Measurements from ENCODE around the gene TRIM42. TPM values are rescaled to one million over a fixed set of nuclear protein-coding genes. Genes with fewer than 3 reads are reported as not detected.

The TRIM42 gene
- total RNA-seq, 2 experiments from 2014 or later = not detected

DNA sequence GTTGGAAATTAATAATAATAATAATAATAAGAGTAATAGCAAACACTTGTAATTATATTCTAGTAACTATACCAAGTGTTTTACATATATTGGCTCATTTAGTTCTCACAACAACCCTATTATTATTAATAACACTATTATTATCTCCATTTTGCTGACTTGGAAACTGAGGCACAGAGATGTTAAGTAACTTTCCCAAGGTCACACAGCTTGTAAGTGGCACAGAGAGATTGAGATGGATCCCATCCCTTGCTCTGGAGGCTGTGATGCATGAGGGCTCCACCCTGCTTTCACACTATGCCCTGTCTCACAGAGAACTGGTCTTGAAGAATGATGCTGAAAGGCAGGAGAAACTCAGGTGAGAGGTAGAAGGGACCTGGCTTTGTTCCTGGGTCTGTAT is 31.9 kb downstream of the TRIM42 start:
- no peak for DNase-seq
- CTCF ChIA-PET = no interaction called here
- peaks cover 0 to 4% of the 10 kb centered on the region in 2 experiments for H3K9me3 ChIP-seq (ENCODE audit: control insufficient read depth in 1 of 2, insufficient read depth in 1 of 2, low read length in 2 of 2)
- Mint-ChIP-seq H3K36me3 (ENCODE audit: low read depth) (no peaks in the 10 kb centered on the region), H3K4me3 (no peak overlapping the region), H3K27me3 (no peaks in the 10 kb centered on the region), H3K27ac (no peak overlapping the region), H3K9me3 (no peaks in the 10 kb centered on the region), H3K4me1 (ENCODE audit: low read depth) (no peaks in the 10 kb centered on the region)
- TF ChIP-seq, protein P1, sequence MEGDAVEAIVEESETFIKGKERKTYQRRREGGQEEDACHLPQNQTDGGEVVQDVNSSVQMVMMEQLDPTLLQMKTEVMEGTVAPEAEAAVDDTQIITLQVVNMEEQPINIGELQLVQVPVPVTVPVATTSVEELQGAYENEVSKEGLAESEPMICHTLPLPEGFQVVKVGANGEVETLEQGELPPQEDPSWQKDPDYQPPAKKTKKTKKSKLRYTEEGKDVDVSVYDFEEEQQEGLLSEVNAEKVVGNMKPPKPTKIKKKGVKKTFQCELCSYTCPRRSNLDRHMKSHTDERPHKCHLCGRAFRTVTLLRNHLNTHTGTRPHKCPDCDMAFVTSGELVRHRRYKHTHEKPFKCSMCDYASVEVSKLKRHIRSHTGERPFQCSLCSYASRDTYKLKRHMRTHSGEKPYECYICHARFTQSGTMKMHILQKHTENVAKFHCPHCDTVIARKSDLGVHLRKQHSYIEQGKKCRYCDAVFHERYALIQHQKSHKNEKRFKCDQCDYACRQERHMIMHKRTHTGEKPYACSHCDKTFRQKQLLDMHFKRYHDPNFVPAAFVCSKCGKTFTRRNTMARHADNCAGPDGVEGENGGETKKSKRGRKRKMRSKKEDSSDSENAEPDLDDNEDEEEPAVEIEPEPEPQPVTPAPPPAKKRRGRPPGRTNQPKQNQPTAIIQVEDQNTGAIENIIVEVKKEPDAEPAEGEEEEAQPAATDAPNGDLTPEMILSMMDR (IDR thresholded peaks at IDR 0.05) = no peak
- no peak overlapping the region for H3K27ac ChIP-seq (ENCODE audit: low read depth in 1 of 2, low read length in 2 of 2)
- POLR2A ChIA-PET = no interaction called here
- peaks cover 0 to 2% of the 10 kb centered on the region in 2 experiments for H3K27me3 ChIP-seq (ENCODE audit: control insufficient read depth in 1 of 2, insufficient read depth in 2 of 2, low read length in 2 of 2)
- no peak overlapping the region for H3K4me3 ChIP-seq (ENCODE audit: low read length)
- ATAC-seq (ENCODE audit: poor library complexity) = no peak
- intact Hi-C loops (cut with DNase I, micrococcal nuclease) = loop anchor here in 1 of 2 experiments (10.0 kb wide), 1 partner anchor 65 kb away; no protein-coding TSS in a partner anchor
- no peaks in the 10 kb centered on the region for H3K4me1 ChIP-seq (ENCODE audit: insufficient read depth, low read length)
- H3K36me3 ChIP-seq (ENCODE audit: insufficient read depth, low read length) = no peaks in the 10 kb centered on the region

DNA sequence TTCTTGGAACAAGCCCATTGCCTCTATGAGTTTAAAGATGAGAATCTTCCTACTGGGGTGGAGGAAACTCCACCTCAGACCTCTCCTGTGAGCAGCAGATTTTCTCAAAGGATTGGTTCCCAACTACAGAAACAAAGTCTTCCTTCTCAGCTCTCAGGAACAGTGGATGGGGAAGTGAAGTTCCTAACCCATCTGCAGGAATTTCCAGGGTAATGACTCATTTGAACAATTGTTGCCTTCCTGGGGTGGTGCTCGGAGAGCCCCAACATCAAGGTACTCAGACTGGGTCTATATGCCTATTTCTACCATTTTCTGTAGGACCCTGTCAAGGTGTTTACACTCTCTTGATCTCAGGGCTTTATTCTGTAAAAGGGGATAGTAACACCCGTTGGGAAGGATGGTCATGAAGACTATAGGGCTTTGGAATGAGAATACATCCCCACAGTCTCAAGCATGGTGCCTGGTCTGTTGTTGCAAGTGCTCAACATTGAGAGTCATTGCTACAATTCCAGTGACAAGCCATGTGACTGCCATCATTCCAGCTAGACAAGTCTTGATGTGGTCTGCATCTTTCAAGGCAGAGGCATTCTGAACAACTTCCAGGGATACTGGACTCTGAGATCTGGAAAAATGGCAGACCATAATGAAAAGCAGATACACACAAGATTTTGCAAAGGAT is 33.0 kb downstream of the TRIM42 start:
- Histone ChIP-seq H3K4me1 (ENCODE audit: insufficient read depth, low read length) (no peaks in the 10 kb centered on the region), H3K36me3 (ENCODE audit: insufficient read depth, low read length) (no peaks in the 10 kb centered on the region), H3K27me3 (ENCODE audit: control insufficient read depth in 1 of 2, insufficient read depth in 2 of 2, low read length in 2 of 2) (peaks cover 0 to 2% of the 10 kb centered on the region in 2 experiments), H3K9me3 (ENCODE audit: control insufficient read depth in 1 of 2, insufficient read depth in 1 of 2, low read length in 2 of 2) (peaks cover 0 to 2% of the 10 kb centered on the region in 2 experiments), H3K27ac (ENCODE audit: low read depth in 1 of 2, low read length in 2 of 2) (no peak overlapping the region), H3K4me3 (ENCODE audit: low read length) (no peak overlapping the region)
- Mint-ChIP-seq H3K36me3 (ENCODE audit: low read depth) (no peaks in the 10 kb centered on the region), H3K27ac (no peak overlapping the region), H3K4me1 (ENCODE audit: low read depth) (no peaks in the 10 kb centered on the region), H3K4me3 (no peak overlapping the region), H3K27me3 (no peaks in the 10 kb centered on the region), H3K9me3 (no peaks in the 10 kb centered on the region)
- TF ChIP-seq, protein P1 (IDR thresholded peaks at IDR 0.05) = no peak
- ATAC-seq (ENCODE audit: poor library complexity) (no peak), DNase-seq (no peak)
- POLR2A ChIA-PET = no interaction called here
- intact Hi-C loops (cut with DNase I, micrococcal nuclease) = loop anchor here in 1 of 2 experiments (10.0 kb wide), 1 partner anchor 64 kb away; no protein-coding TSS in a partner anchor
- CTCF ChIA-PET = no interaction called here

DNA sequence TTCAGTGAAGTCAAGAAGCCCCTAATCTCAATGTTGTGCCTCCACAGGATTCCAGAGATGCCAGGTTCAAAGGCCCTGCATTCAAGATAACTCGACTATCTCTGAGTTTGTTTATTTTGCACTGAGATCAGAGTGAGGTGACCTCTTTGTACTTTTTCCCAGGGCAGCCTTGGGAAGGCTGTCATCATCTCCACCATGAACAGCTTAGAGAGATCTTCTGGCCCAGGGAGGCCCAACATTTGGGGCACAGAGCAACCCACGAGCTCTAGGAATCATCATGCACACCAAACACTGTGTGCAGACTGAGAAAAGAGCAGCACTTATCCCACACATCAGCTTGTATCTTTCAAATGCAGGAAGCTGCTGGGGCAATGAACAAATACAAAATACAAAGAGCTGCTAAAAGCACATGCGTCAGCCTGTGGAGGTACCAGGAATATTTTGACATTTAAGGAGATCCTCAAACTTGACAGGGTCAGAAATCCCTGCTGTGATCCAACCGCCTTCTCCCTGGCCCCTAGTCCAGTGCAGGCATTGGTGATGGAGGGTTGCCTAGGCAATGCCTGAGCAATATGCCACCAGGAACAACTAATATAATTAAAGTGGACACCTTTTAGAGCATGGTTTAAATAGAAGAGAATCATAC is 33.6 kb downstream of the TRIM42 start:
- Histone ChIP-seq H3K36me3 (ENCODE audit: insufficient read depth, low read length) (no peaks in the 10 kb centered on the region), H3K4me3 (ENCODE audit: low read length) (no peak overlapping the region), H3K4me1 (ENCODE audit: insufficient read depth, low read length) (no peaks in the 10 kb centered on the region), H3K27ac (ENCODE audit: low read depth in 1 of 2, low read length in 2 of 2) (no peak overlapping the region), H3K27me3 (ENCODE audit: control insufficient read depth in 1 of 2, insufficient read depth in 2 of 2, low read length in 2 of 2) (peaks cover 0 to 2% of the 10 kb centered on the region in 2 experiments), H3K9me3 (ENCODE audit: control insufficient read depth in 1 of 2, insufficient read depth in 1 of 2, low read length in 2 of 2) (no peaks in the 10 kb centered on the region)
- H3K36me3 Mint-ChIP-seq (ENCODE audit: low read depth) = no peaks in the 10 kb centered on the region
- ChIA-PET CTCF (no interaction called here), POLR2A (no interaction called here)
- no peak overlapping the region for H3K4me3 Mint-ChIP-seq
- no peaks in the 10 kb centered on the region for H3K27me3 Mint-ChIP-seq
- H3K27ac Mint-ChIP-seq = no peak overlapping the region
- ATAC-seq (ENCODE audit: poor library complexity) (no peak), DNase-seq (no peak)
- TF ChIP-seq, protein P1 (IDR thresholded peaks at IDR 0.05) = no peak
- intact Hi-C loops (cut with DNase I, micrococcal nuclease) = loop anchor here in 1 of 2 experiments (10.0 kb wide), 1 partner anchor 63 kb away; no protein-coding TSS in a partner anchor
- H3K9me3 Mint-ChIP-seq = no peaks in the 10 kb centered on the region
- no peaks in the 10 kb centered on the region for H3K4me1 Mint-ChIP-seq (ENCODE audit: low read depth)
